ENCODE data around the gene ANTXR2.
A peak's percentile ranks its signal among the peaks of the same experiment; 100 is the strongest.
"Not testable (repeated sequence)": the region's sequence is repeated elsewhere in the genome, so short reads cannot be mapped to it uniquely, and the experiment has no call there.

Gene ANTXR2

DNA sequence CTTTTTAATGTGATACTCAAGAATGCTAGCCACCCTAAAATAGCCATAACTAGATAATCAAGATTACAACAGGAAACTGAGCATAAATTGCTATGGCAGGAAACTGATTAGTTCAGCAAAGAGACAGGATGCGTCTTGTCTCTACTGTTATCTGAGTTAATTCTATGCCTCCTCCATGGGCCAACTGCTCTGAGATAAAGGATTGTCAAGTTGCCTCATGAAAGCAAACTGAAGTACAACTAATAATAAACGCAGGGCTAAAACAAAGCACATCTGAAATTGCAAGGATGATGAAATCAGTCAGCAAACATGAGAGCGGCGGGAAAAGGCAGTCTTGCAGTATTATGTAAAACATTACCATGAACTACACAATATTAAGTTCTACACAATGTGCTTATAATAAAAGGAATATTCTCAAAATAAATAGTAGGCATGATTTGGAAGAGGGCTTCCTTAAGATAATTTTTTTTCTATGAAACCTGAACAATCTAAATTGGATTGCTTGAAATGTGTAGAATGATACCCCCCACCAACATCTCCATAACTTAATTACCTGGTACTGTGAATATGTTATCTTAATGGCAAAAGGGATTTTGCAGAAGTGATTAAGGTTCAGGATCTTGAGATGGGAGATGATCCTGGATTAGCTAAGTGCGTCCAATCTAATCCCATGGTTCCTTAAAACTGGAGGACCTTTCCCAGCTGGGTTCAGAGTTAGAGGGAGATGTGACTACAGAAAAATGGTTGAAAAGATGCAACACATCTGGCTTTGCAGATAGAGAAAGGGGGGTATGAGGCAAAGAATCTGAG, 65.9 kb downstream of the ANTXR2 start:
- Histone ChIP-seq H3K4me3 (replicated peaks; ENCODE audit: insufficient read depth, low read length) (no peak overlapping the region), H3K27ac (replicated peaks) (no peak overlapping the region), H3K27me3 (ENCODE audit: insufficient read depth, poor library complexity, severe bottlenecking) (no peaks in the 10 kb centered on the region)
- DNase-seq (ENCODE audit: low read depth in 1 of 2, low spot score in 1 of 2) = peak; percentile 16 to 51
- TF ChIP-seq SPI1 (IDR thresholded peaks at IDR 0.05; ENCODE audit: borderline replicate concordance, low read depth) (no peak), POLR2AphosphoS5 (IDR thresholded peaks at IDR 0.05; ENCODE audit: low read depth) (no peak), GABPA (IDR thresholded peaks at IDR 0.05; ENCODE audit: low read depth) (no peak)

DNA sequence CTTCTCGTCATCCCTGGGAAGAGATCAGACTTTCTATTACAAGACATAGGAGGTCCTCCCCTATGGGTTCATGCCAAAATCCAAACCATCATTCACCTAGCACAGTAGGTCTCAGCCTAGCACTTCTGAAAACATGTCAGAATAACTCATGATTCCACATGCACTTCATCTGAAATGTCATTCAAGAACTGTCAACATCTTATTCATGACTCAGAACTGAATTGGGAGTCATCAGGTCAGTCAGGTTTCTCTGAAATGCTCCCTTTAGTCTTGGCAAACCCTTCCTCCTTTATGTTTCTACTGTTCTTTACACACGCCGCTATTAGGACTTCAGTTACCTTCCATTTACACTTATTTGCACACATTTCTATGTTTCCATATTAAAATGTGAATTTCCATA, 67.2 kb downstream of the ANTXR2 start:
- DNase-seq (ENCODE audit: low read depth in 1 of 2, low spot score in 1 of 2) = no peak
- Histone ChIP-seq H3K27me3 (ENCODE audit: insufficient read depth, poor library complexity, severe bottlenecking) (no peaks in the 10 kb centered on the region), H3K4me3 (replicated peaks; ENCODE audit: insufficient read depth, low read length) (no peak overlapping the region), H3K27ac (replicated peaks) (no peak overlapping the region)
- TF ChIP-seq POLR2AphosphoS5 (IDR thresholded peaks at IDR 0.05; ENCODE audit: low read depth) (no peak), SPI1 (IDR thresholded peaks at IDR 0.05; ENCODE audit: borderline replicate concordance, low read depth) (no peak), GABPA (IDR thresholded peaks at IDR 0.05; ENCODE audit: low read depth) (no peak)
- TF ChIP-seq, protein P1, sequence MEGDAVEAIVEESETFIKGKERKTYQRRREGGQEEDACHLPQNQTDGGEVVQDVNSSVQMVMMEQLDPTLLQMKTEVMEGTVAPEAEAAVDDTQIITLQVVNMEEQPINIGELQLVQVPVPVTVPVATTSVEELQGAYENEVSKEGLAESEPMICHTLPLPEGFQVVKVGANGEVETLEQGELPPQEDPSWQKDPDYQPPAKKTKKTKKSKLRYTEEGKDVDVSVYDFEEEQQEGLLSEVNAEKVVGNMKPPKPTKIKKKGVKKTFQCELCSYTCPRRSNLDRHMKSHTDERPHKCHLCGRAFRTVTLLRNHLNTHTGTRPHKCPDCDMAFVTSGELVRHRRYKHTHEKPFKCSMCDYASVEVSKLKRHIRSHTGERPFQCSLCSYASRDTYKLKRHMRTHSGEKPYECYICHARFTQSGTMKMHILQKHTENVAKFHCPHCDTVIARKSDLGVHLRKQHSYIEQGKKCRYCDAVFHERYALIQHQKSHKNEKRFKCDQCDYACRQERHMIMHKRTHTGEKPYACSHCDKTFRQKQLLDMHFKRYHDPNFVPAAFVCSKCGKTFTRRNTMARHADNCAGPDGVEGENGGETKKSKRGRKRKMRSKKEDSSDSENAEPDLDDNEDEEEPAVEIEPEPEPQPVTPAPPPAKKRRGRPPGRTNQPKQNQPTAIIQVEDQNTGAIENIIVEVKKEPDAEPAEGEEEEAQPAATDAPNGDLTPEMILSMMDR (IDR thresholded peaks at IDR 0.05; ENCODE audit: insufficient read depth, low read length) = no peak
- TF ChIP-seq, protein P2, sequence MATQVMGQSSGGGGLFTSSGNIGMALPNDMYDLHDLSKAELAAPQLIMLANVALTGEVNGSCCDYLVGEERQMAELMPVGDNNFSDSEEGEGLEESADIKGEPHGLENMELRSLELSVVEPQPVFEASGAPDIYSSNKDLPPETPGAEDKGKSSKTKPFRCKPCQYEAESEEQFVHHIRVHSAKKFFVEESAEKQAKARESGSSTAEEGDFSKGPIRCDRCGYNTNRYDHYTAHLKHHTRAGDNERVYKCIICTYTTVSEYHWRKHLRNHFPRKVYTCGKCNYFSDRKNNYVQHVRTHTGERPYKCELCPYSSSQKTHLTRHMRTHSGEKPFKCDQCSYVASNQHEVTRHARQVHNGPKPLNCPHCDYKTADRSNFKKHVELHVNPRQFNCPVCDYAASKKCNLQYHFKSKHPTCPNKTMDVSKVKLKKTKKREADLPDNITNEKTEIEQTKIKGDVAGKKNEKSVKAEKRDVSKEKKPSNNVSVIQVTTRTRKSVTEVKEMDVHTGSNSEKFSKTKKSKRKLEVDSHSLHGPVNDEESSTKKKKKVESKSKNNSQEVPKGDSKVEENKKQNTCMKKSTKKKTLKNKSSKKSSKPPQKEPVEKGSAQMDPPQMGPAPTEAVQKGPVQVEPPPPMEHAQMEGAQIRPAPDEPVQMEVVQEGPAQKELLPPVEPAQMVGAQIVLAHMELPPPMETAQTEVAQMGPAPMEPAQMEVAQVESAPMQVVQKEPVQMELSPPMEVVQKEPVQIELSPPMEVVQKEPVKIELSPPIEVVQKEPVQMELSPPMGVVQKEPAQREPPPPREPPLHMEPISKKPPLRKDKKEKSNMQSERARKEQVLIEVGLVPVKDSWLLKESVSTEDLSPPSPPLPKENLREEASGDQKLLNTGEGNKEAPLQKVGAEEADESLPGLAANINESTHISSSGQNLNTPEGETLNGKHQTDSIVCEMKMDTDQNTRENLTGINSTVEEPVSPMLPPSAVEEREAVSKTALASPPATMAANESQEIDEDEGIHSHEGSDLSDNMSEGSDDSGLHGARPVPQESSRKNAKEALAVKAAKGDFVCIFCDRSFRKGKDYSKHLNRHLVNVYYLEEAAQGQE (IDR thresholded peaks at IDR 0.05; ENCODE audit: insufficient replicate concordance, low read depth) = no peak

DNA sequence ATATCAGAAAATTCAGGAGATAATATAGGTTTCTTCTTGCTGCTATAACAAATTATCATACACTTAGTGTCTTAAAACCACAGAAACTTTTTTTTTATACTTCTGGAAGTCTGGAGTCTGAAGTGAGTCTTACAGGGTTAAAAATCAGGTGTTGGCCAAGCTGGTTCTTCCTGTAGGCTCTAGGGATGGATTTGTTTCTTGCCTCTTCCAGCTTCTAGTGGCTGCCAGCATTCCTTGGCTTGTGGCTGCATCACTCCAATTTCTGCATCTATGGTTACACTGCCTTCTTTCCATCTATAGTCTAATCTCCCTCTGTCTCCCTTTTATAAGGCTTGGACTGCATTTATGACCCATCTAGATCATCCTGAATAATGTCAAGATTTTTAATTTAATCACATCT, 68.7 kb downstream of the ANTXR2 start:
- no peak for DNase-seq (ENCODE audit: low read depth in 1 of 2, low spot score in 1 of 2)
- Histone ChIP-seq H3K4me3 (replicated peaks; ENCODE audit: insufficient read depth, low read length) (no peak overlapping the region), H3K27me3 (ENCODE audit: insufficient read depth, poor library complexity, severe bottlenecking) (no peaks in the 10 kb centered on the region), H3K27ac (replicated peaks) (no peak overlapping the region)
- no peak for TF ChIP-seq POLR2AphosphoS5 (IDR thresholded peaks at IDR 0.05; ENCODE audit: low read depth)
- TF ChIP-seq GABPA (IDR thresholded peaks at IDR 0.05; ENCODE audit: low read depth) = no peak
- TF ChIP-seq, protein P1 (IDR thresholded peaks at IDR 0.05; ENCODE audit: insufficient read depth, low read length) = no peak
- no peak for TF ChIP-seq SPI1 (IDR thresholded peaks at IDR 0.05; ENCODE audit: borderline replicate concordance, low read depth)
- TF ChIP-seq, protein P2 (IDR thresholded peaks at IDR 0.05; ENCODE audit: insufficient replicate concordance, low read depth) = no peak

DNA sequence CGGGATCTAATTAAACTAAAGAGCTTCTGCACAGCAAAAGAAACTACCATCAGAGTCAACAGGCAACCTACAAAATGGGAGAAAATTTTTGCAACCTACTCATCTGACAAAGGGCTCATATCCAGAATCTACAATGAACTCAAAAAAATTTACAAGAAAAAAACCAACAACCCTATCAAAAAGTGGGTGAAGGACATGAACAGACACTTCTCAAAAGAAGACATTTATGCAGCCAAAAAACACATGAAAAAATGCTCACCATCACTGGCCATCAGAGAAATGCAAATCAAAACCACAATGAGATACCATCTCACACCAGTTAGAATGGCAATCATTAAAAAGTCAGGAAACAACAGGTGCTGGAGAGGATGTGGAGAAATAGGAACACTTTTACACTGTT, 70.5 kb downstream of the ANTXR2 start:
- not testable (repeated sequence) for H3K27me3 ChIP-seq (ENCODE audit: insufficient read depth, poor library complexity, severe bottlenecking); DNase-seq (ENCODE audit: low read depth in 1 of 2, low spot score in 1 of 2); H3K4me3 ChIP-seq (replicated peaks; ENCODE audit: insufficient read depth, low read length); H3K27ac ChIP-seq (replicated peaks)

DNA sequence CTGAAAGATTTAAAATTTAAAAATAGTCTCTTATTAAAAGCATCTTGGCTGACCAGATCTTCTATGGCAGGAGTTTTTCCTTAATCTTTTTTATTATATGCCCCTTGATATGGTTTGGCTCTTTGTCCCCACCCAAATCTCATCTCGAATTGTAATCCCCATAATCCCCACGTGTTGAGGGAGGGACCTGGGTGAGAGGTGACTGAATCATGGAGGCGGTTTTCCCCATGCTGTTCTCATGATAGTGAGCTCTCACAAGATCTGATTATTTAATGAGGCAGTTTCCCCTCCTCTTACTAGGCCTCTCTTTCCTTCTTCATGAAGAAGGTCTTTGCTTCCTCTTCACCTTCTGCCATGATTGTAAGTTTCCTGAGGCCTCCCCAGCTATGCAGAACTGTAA, 74.0 kb downstream of the ANTXR2 start:
- not testable (repeated sequence) for H3K27ac ChIP-seq (replicated peaks); H3K27me3 ChIP-seq (ENCODE audit: insufficient read depth, poor library complexity, severe bottlenecking); H3K4me3 ChIP-seq (replicated peaks; ENCODE audit: insufficient read depth, low read length); DNase-seq (ENCODE audit: low read depth in 1 of 2, low spot score in 1 of 2)
